K562 (cell line): ENCODE measurements around the gene CYCS. TPM values are rescaled to one million over a fixed set of nuclear protein-coding genes. Genes with fewer than 3 reads are reported as not detected.

Source experiments
- CBX8 ChIP-seq: fragments of 200-600 bp; sonication (generic); IDR thresholded peaks from 2 replicates; pipeline ENCODE4 v1.6.1; 2012; ENCODE audit warnings: borderline replicate concordance, mixed run types, low read depth, mild to moderate bottlenecking, moderate library complexity, mixed read lengths, low read length, control low read depth, inconsistent platforms; ENCODE audit not compliant: poor library complexity, severe bottlenecking; ENCODE audit errors: extremely low read depth
- CEBPB ChIP-seq: fragments of 450-650 bp; IDR thresholded peaks from 2 replicates; pipeline ENCODE4 v1.6.1; 2016; ENCODE audit warnings: missing genetic modification characterization, missing compliant biosample characterization
- DIDO1 ChIP-seq: fragments of 450-650 bp; IDR thresholded peaks from 2 replicates; pipeline ENCODE4 v1.6.1; 2016; ENCODE audit warnings: low read depth, missing biosample characterization, missing genetic modification characterization
- RAD21 ChIP-seq, 2 experiments: fragments of 250-450 bp in 1 of 2; fragments of 450-650 bp in 1 of 2; sonication (Bioruptor Pico) in 1 of 2; formaldehyde crosslinking in 1 of 2; IDR thresholded peaks in 1 of 2; conservative IDR thresholded peaks in 1 of 2; 2 replicates each; pipeline versions ENCODE4 v1.4.0 to v1.8.0; 2020 to 2022; ENCODE audit warnings: mild to moderate bottlenecking in 2 of 2, moderate library complexity in 1 of 2
- RB1 ChIP-seq: fragments of 450-650 bp; IDR thresholded peaks from 2 replicates; pipeline ENCODE4 v1.6.1; 2017; ENCODE audit warnings: low read depth, mild to moderate bottlenecking
- RCOR1 ChIP-seq, 2 experiments: IDR thresholded peaks; 2 replicates each; pipeline ENCODE4 v1.6.1; 2012; ENCODE audit warnings: low read depth in 2 of 2, low read length in 2 of 2, borderline replicate concordance in 1 of 2, improper control_type of control experiment in 1 of 2
- SREBF2 ChIP-seq: sonication (generic); formaldehyde crosslinking; IDR thresholded peaks from 2 replicates; pipeline ENCODE4 v1.4.0; 2020; ENCODE audit warnings: mild to moderate bottlenecking, missing genetic modification reagents
- ZNF134 ChIP-seq: fragments of 250-450 bp; sonication (Bioruptor Pico); conservative IDR thresholded peaks from 2 replicates; pipeline ENCODE4 v1.4.0; 2020
- ZNF584 ChIP-seq: fragments of 200-800 bp; sonication (Bioruptor generic); IDR thresholded peaks from 2 replicates; pipeline ENCODE4 v1.6.1; 2016; ENCODE audit warnings: low read depth, mild to moderate bottlenecking, missing genetic modification characterization, missing compliant biosample characterization
- polyA plus RNA-seq, 8 experiments: library from polyadenylated mRNA; depleted of rRNA in 4 of 8; stranded (reverse) in 5 of 8; unstranded in 3 of 8; fragments of >200 nt; fragmentation: Nextera tagmentation in 2 of 8; fragmentation: Illumina TruSeq in 1 of 8; extraction: Ambion mirVana in 2 of 8; extraction: Trizol in 1 of 8; gene quantifications; 2 replicates each; pipeline versions ENCODE4 v1.2.1 to v1.2.3, GENCODE V29; 2011 to 2014; ENCODE audit warnings: inconsistent platforms in 1 of 8, missing spikeins in 1 of 8
- total RNA-seq, 7 experiments: library from RNA; depleted of rRNA in 6 of 7; stranded (reverse); fragments of >200 nt in 6 of 7; fragmentation: Illumina TruSeq in 2 of 7; extraction: Trizol in 2 of 7; gene quantifications; 2 replicates each; pipeline versions ENCODE4 v1.2.1 to v1.2.3, GENCODE V29; 2011 to 2021; ENCODE audit warnings: low replicate concordance in 1 of 7
- TF ChIP-seq, protein P1 (sequence below): fragments of 450-650 bp; IDR thresholded peaks from 2 replicates; pipeline ENCODE4 v1.7.1; 2018; ENCODE audit warnings: mild to moderate bottlenecking, low read depth; ENCODE audit not compliant: partially characterized antibody
- TF ChIP-seq, protein P2 (sequence below), 2 experiments: IDR thresholded peaks; 2 replicates each; pipeline ENCODE4 v1.6.1; 2012; ENCODE audit warnings: improper control_type of control experiment in 2 of 2, low read depth in 2 of 2, low read length in 2 of 2, borderline replicate concordance in 1 of 2
- TF ChIP-seq, protein P3 (sequence below), 2 experiments: fragments of 450-650 bp in 1 of 2; sonication (generic) in 1 of 2; formaldehyde crosslinking; conservative IDR thresholded peaks; 2 replicates each; pipeline versions ENCODE4 v1.4.0 to v1.8.1; 2020 to 2022; ENCODE audit warnings: mild to moderate bottlenecking in 1 of 2, missing genetic modification reagents in 1 of 2
- TF ChIP-seq, protein P4 (sequence below): fragments of 450-650 bp; formaldehyde crosslinking; IDR thresholded peaks from 2 replicates; pipeline ENCODE4 v1.4.0; 2020; ENCODE audit warnings: mild to moderate bottlenecking, moderate library complexity
- TF ChIP-seq, protein P5 (sequence below): sonication (generic); IDR thresholded peaks from 2 replicates; pipeline ENCODE4 v1.6.1; 2016
- TF ChIP-seq, protein P6 (sequence below): sonication (generic); formaldehyde crosslinking; IDR thresholded peaks from 2 replicates; pipeline ENCODE4 v1.8.0; 2022; ENCODE audit warnings: missing genetic modification reagents, mild to moderate bottlenecking, moderate library complexity, borderline replicate concordance

Gene CYCS
- total and polyA plus RNA-seq, 9 of the 15 experiments (the other 6 are each of a cell fraction or from before 2014, with no cell fraction given) = 206 to 1,425 (median 438) TPM

DNA sequence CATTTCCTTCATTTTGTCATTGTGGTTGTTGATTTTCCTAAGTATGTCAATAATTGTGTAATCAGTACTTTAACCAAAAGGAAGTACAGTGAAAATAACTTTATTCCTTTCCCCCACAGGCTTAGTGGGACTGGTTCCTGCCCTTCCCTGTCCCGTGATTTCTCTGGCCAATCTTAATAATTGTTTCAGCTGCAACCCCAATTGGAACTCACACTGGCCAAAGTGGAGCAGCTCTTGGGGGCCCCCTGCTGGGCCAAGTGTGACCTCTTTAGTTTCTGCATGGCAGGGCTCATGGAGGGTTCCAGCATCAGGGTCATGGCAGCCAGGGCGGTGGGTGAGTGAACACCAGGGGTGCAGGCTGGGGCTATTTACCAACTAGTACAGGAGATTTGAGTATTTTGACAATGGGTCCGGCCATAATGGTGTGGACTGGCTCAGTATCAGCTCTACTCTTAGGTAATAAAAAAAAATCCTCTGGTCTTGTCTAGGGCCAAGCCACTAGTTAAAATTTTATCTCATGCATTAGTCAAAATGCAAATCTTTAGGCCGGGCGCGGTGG is 31.7 kb downstream of the CYCS start (continued):
- TF ChIP-seq, protein P1, sequence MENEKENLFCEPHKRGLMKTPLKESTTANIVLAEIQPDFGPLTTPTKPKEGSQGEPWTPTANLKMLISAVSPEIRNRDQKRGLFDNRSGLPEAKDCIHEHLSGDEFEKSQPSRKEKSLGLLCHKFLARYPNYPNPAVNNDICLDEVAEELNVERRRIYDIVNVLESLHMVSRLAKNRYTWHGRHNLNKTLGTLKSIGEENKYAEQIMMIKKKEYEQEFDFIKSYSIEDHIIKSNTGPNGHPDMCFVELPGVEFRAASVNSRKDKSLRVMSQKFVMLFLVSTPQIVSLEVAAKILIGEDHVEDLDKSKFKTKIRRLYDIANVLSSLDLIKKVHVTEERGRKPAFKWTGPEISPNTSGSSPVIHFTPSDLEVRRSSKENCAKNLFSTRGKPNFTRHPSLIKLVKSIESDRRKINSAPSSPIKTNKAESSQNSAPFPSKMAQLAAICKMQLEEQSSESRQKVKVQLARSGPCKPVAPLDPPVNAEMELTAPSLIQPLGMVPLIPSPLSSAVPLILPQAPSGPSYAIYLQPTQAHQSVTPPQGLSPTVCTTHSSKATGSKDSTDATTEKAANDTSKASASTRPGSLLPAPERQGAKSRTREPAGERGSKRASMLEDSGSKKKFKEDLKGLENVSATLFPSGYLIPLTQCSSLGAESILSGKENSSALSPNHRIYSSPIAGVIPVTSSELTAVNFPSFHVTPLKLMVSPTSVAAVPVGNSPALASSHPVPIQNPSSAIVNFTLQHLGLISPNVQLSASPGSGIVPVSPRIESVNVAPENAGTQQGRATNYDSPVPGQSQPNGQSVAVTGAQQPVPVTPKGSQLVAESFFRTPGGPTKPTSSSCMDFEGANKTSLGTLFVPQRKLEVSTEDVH = no peak
- TF ChIP-seq ZNF134 (CRISPR knock-in tag) (no peak), RCOR1 (IDR thresholded peaks at IDR 0.05; ENCODE audit: borderline replicate concordance in 1 of 2, low read depth in 2 of 2, low read length in 2 of 2) (peak in 1 of 2 experiments; percentile 40; a peak in 1 of 4 replicates), RAD21 (CRISPR knock-in tag; conservative IDR thresholded peaks at IDR 0.05 in 1 of 2, IDR thresholded peaks at IDR 0.05 in 1 of 2) (peak; percentile 79 to 88), CEBPB (tag) (peak; percentile 33; the same call in 1 of the 2 replicates), ZNF584 (no peak), DIDO1 (tag) (no peak), RB1 (0 out of 2 replicates have a peak, but pooled peaks have one; percentile 8), SREBF2 (CRISPR knock-in tag) (no peak), CBX8 (no peak)
- TF ChIP-seq, protein P2, sequence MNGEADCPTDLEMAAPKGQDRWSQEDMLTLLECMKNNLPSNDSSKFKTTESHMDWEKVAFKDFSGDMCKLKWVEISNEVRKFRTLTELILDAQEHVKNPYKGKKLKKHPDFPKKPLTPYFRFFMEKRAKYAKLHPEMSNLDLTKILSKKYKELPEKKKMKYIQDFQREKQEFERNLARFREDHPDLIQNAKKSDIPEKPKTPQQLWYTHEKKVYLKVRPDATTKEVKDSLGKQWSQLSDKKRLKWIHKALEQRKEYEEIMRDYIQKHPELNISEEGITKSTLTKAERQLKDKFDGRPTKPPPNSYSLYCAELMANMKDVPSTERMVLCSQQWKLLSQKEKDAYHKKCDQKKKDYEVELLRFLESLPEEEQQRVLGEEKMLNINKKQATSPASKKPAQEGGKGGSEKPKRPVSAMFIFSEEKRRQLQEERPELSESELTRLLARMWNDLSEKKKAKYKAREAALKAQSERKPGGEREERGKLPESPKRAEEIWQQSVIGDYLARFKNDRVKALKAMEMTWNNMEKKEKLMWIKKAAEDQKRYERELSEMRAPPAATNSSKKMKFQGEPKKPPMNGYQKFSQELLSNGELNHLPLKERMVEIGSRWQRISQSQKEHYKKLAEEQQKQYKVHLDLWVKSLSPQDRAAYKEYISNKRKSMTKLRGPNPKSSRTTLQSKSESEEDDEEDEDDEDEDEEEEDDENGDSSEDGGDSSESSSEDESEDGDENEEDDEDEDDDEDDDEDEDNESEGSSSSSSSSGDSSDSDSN (IDR thresholded peaks at IDR 0.05; ENCODE audit: borderline replicate concordance in 1 of 2, low read depth in 2 of 2, low read length in 2 of 2) = no peak
- TF ChIP-seq, protein P3, sequence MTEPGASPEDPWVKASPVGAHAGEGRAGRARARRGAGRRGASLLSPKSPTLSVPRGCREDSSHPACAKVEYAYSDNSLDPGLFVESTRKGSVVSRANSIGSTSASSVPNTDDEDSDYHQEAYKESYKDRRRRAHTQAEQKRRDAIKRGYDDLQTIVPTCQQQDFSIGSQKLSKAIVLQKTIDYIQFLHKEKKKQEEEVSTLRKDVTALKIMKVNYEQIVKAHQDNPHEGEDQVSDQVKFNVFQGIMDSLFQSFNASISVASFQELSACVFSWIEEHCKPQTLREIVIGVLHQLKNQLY (CRISPR knock-in tag; conservative IDR thresholded peaks at IDR 0.05) = no peak
- TF ChIP-seq, protein P4, sequence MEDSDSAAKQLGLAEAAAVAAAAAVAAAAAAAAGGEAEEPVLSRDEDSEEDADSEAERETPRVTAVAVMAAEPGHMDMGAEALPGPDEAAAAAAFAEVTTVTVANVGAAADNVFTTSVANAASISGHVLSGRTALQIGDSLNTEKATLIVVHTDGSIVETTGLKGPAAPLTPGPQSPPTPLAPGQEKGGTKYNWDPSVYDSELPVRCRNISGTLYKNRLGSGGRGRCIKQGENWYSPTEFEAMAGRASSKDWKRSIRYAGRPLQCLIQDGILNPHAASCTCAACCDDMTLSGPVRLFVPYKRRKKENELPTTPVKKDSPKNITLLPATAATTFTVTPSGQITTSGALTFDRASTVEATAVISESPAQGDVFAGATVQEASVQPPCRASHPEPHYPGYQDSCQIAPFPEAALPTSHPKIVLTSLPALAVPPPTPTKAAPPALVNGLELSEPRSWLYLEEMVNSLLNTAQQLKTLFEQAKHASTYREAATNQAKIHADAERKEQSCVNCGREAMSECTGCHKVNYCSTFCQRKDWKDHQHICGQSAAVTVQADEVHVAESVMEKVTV = peak; percentile 64
- TF ChIP-seq, protein P5, sequence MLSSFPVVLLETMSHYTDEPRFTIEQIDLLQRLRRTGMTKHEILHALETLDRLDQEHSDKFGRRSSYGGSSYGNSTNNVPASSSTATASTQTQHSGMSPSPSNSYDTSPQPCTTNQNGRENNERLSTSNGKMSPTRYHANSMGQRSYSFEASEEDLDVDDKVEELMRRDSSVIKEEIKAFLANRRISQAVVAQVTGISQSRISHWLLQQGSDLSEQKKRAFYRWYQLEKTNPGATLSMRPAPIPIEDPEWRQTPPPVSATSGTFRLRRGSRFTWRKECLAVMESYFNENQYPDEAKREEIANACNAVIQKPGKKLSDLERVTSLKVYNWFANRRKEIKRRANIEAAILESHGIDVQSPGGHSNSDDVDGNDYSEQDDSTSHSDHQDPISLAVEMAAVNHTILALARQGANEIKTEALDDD = 0 out of 2 replicates have a peak, but pooled peaks have one; percentile 37
- TF ChIP-seq, protein P6, sequence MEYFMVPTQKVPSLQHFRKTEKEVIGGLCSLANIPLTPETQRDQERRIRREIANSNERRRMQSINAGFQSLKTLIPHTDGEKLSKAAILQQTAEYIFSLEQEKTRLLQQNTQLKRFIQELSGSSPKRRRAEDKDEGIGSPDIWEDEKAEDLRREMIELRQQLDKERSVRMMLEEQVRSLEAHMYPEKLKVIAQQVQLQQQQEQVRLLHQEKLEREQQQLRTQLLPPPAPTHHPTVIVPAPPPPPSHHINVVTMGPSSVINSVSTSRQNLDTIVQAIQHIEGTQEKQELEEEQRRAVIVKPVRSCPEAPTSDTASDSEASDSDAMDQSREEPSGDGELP (CRISPR knock-in tag) = peak; percentile 40; the same call in 1 of the 2 replicates
